Measurements from ENCODE around the gene DDX56.
A peak's percentile ranks its signal among the peaks of the same experiment; 100 is the strongest.

Gene DDX56, protein sequence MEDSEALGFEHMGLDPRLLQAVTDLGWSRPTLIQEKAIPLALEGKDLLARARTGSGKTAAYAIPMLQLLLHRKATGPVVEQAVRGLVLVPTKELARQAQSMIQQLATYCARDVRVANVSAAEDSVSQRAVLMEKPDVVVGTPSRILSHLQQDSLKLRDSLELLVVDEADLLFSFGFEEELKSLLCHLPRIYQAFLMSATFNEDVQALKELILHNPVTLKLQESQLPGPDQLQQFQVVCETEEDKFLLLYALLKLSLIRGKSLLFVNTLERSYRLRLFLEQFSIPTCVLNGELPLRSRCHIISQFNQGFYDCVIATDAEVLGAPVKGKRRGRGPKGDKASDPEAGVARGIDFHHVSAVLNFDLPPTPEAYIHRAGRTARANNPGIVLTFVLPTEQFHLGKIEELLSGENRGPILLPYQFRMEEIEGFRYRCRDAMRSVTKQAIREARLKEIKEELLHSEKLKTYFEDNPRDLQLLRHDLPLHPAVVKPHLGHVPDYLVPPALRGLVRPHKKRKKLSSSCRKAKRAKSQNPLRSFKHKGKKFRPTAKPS

DNA sequence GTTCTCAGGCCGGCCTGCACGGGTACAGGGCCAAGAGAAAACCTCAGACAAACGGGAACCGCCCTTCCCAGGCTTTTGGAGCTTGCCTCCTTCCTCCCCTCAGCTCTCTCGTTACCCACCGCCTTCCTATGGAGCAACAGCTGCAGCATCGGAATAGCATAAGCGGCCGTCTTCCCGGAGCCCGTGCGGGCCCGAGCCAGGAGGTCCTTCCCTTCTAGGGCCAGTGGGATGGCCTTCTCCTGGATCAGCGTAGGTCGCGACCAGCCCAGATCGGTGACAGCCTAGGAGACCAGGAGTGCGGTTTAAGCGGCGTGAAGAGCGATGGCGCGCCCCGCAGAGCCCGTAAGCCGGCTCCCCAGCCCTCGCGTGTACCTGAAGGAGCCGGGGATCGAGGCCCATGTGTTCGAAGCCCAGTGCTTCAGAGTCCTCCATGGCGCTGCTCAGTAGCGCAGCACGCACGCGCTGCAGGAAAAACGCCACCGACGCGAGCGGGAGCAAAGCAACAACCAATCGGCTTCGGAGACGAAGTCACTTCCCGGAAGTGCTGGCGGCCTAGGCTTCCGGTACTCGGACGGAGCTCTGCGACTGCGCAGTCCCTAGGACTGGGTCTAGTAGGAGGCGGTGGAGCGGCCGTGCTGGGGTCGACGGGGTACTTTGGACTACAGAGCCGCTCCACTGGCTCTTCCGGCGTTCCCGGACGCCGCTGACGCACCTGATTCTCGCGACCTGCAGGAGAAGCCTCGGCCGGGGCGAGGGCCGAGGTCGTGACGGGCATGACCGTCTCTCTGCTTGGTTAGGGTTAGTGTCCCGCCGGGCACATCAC lies at the start of gene DDX56:
Gene DDX56, minus strand, starts transcription at position 445 of the 823 bp plus-strand sequence. Its CDS starts 13 bp downstream, at position 432.
- peak; percentile 89 for DNase-seq (ENCODE audit: low read depth in 2 of 2)

GRCh38 chr7:44622342-44623151 lies 48.8 kb upstream of the DDX56 start:
- peak in 1 of 2 donors; percentile 26 for DNase-seq (ENCODE audit: low read depth in 2 of 2)

- DNase-seq (ENCODE audit: low read depth in 2 of 2), result no peak
Observed at GRCh38 chr7:44621750-44622103, 48.0 kb upstream of the DDX56 start.

GRCh38 chr7:44621034-44621749 lies 47.5 kb upstream of the DDX56 start:
- no peak for DNase-seq (ENCODE audit: low read depth in 2 of 2)

- no peak for DNase-seq (ENCODE audit: low read depth in 2 of 2)
Observed at GRCh38 chr7:44618753-44619152, 45.0 kb upstream of the DDX56 start.

GRCh38 chr7:44618045-44618444 lies 44.3 kb upstream of the DDX56 start:
- no peak for DNase-seq (ENCODE audit: low read depth in 2 of 2)

GRCh38 chr7:44617225-44617890 lies 43.6 kb upstream of the DDX56 start:
- DNase-seq (ENCODE audit: low read depth in 2 of 2), result no peak

- no peak for DNase-seq (ENCODE audit: low read depth in 2 of 2)
Observed at GRCh38 chr7:44616545-44616944, 42.8 kb upstream of the DDX56 start.

GRCh38 chr7:44615793-44616192 lies 42.1 kb upstream of the DDX56 start:
- DNase-seq (ENCODE audit: low read depth in 2 of 2), result no peak

- no peak for DNase-seq (ENCODE audit: low read depth in 2 of 2)
Observed at GRCh38 chr7:44615149-44615611, 41.5 kb upstream of the DDX56 start.

DNA sequence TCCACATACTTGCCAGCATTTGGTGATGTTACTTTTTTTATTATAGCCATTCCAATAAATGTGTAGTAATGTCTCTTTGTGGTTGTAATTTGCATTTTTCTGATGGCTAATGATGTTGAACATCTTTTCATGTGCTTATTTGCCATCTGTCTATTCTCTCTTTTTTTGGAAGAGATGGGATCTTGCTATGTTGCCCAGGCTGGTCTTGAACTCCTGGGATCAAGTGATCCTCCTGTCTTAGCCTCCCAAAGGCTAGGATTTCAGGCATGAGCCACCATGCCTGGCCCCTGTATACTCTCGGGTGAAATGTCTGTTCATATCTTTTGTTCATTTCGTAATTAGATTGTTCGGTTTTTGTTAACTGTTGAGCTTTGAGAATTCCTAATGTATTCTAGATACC lies 36.1 kb upstream of the DDX56 start:
- DNase-seq (ENCODE audit: low read depth in 2 of 2), result no peak

GRCh38 chr7:44608916-44609648 lies 35.4 kb upstream of the DDX56 start:
- DNase-seq (ENCODE audit: low read depth in 2 of 2), result no peak

DNA sequence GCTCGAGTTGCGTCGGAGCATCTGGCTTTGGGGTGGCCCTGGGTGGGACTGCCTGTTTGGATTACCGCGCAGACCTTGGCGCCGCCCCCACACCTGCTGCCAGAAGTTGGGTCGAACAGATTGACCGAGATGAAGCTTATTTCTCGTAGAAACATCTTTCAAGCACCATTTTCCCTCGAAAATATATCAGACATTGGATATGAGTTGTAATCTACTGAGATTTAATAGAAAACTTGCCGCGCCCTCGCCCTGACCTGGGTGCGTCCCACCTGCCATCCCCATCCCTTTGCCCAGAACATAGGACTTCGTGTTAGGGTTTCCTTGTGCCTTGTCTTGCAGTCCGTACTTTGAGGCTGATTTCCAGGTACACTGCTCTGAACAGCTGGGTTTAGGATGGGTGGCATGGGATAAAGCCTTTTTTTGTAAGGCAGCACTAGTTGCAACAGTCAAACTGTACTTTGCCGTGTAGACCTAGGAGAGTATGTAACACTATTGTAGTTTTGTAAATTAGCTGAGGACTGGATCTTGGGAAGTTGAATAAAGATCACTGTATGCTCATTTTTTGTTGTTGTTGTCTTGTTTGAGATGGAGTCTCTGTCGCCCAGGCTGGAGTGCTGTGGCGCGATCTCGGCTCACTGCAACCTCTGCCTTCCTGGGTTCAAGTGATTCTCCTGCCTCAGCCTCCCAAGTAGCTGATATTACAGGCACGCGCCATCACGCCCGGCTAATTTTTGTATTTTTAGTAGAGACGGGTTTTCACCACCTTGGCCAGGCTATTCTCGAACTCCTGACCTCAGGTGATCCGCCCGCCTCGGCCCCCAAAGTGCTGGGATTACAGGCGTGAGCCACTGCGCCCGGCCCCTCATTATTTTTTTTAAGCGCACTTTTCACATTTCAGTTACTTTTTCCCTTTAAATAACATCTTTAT lies 33.7 kb upstream of the DDX56 start:
- DNase-seq (ENCODE audit: low read depth in 2 of 2), result no peak

- DNase-seq (ENCODE audit: low read depth in 2 of 2), result peak; percentile 97 to 99
Observed at GRCh38 chr7:44606341-44607140, 32.8 kb upstream of the DDX56 start, which contains the start of gene OGDH. TSS of gene OGDH (plus strand) at chr7:44606627. CDS start at chr7:44624344, 17,717 bp downstream.

DNA sequence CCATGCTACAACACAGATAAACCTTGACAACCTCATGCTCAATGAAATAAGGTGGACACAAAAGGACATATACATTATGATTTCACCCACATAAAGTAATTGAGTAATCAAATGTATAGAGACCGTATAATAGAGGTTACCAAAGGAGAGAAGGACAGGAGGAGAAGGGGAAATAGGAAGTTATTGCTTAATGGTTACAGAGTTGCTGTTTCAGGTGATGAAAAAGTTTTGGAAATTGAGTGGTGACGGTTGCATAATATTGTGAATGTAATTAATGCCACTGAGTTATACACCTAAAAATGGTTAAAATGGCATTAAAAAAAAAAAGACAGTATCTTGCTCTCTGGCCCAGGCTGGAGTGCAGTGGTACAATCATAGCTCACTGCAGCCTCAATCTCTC lies 31.2 kb upstream of the DDX56 start:
- no peak for DNase-seq (ENCODE audit: low read depth in 2 of 2)

GRCh38 chr7:44603193-44603592 lies 29.5 kb upstream of the DDX56 start:
- no peak for DNase-seq (ENCODE audit: low read depth in 2 of 2)

DNA sequence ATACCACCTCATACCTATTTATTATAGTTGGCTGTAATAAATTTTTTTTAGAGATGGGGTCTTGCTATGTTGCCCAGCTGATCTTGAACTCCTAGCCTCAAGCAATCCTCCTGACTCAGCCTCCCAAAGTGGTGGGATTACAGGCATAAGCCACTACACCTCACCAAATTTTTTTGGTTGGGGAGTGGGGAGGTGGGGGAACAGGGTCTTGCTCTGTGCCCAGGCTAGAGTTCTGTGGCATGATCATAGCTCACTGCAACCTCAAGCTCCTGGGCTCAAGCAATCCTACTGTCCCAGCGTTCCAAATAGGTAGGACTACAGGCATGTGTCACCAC lies 28.8 kb upstream of the DDX56 start:
- DNase-seq (ENCODE audit: low read depth in 2 of 2), result no peak

DNA sequence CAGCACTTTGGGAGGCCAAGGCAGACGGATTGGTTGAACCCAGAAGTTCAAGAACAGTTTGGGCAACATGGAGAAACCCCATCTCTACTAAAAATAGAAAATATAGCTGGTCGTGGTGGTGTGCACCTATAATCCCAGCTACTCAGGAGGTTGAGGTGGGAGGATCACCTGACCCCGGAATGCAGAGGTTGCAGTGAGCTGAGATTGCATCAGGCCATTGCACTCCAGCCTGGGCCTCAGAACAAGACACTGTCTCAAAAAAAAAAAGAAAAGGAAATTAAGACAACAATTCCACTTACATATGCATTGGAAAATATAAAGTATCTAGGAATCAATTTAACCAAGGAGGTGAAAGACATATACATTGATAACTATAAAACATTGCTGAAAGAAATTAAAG lies 25.5 kb upstream of the DDX56 start:
- DNase-seq (ENCODE audit: low read depth in 2 of 2), result no peak
